Naive B cell (primary cell): ENCODE data around the gene PLSCR3. TPM values are rescaled to one million over a fixed set of nuclear protein-coding genes. Genes with fewer than 3 reads are reported as not detected.
"Not testable (repeated sequence)": the region's sequence is repeated elsewhere in the genome, so short reads cannot be mapped to it uniquely, and the experiment has no call there.

ENCODE experiments used
- ATAC-seq, 2 donors: fragments of 150-1000 bp; cut with Tn5 transposase; 2 replicates each; pipeline ENCODE4 v1.10.0; 2021; ENCODE audit warnings: low read depth in 2 of 2, mild to moderate bottlenecking in 2 of 2, moderate library complexity in 2 of 2
- DNase-seq: peaks from one replicate; pipeline ENCODE4 v3.0.0; 2022
- H3K27ac Mint-ChIP-seq, 6 donors: one replicate each; pipeline ENCODE4 v1.8.0; 2020 to 2022; ENCODE audit warnings: mild to moderate bottlenecking in 6 of 6, mixed read lengths in 6 of 6, moderate library complexity in 5 of 6, inconsistent platforms in 2 of 6
- H3K27me3 Mint-ChIP-seq, 3 donors: one replicate each; pipeline ENCODE4 v1.8.0; 2021 to 2022; ENCODE audit warnings: mixed read lengths in 3 of 3, mild to moderate bottlenecking in 1 of 3
- H3K36me3 Mint-ChIP-seq, 2 donors: one replicate each; pipeline ENCODE4 v1.8.0; 2020 to 2022; ENCODE audit warnings: mixed read lengths in 2 of 2, inconsistent platforms in 1 of 2, mild to moderate bottlenecking in 1 of 2
- H3K4me1 Mint-ChIP-seq, 3 donors: one replicate each; pipeline ENCODE4 v1.8.0; 2020 to 2022; ENCODE audit warnings: mixed read lengths in 3 of 3, inconsistent platforms in 1 of 3, mild to moderate bottlenecking in 1 of 3, moderate library complexity in 1 of 3
- H3K4me3 Mint-ChIP-seq, 8 donors: one replicate each; pipeline ENCODE4 v1.8.0; 2020 to 2022; ENCODE audit warnings: mild to moderate bottlenecking in 8 of 8, mixed read lengths in 8 of 8, moderate library complexity in 8 of 8, inconsistent platforms in 2 of 8
- H3K9me3 Mint-ChIP-seq, 7 donors: one replicate each; pipeline ENCODE4 v1.8.0; 2020 to 2022; ENCODE audit warnings: mixed read lengths in 7 of 7, mild to moderate bottlenecking in 5 of 7, inconsistent platforms in 2 of 7, moderate library complexity in 1 of 7
- polyA plus RNA-seq, 6 donors: library from polyadenylated mRNA; unstranded; fragments of 300-500 nt; fragmentation: Illumina TruSeq; gene quantifications; one replicate each; pipeline ENCODE4 v1.2.3, GENCODE V29; 2021; ENCODE audit warnings: low read depth in 6 of 6

Gene PLSCR3
- polyA plus RNA-seq, 6 donors from 2014 or later: 43.1 to 73.4 (median 59.1) TPM

GRCh38 chr17:7380321-7380720, 14.0 kb downstream of the PLSCR3 start:
- ATAC-seq: no peak
- peaks cover 0 to 6% (median 5%) of the 10 kb centered on the region in 7 donors for H3K9me3 Mint-ChIP-seq
- H3K27ac Mint-ChIP-seq: no peak overlapping the region
- no peak for DNase-seq
- peaks cover 38 to 55% (median 45%) of the 10 kb centered on the region in 3 donors for H3K27me3 Mint-ChIP-seq
- H3K4me1 Mint-ChIP-seq: peaks cover 11 to 16% (median 15%) of the 10 kb centered on the region in 3 donors
- peaks cover 3 to 8% of the 10 kb centered on the region in 2 donors for H3K36me3 Mint-ChIP-seq
- H3K4me3 Mint-ChIP-seq: peak overlapping the region in 2 of 8 donors; percentile 9 to 10

- no peak for ATAC-seq
- peaks cover 38 to 55% (median 45%) of the 10 kb centered on the region in 3 donors for H3K27me3 Mint-ChIP-seq
- H3K4me3 Mint-ChIP-seq: no peak overlapping the region
- H3K36me3 Mint-ChIP-seq: peaks cover 3 to 8% of the 10 kb centered on the region in 2 donors
- peaks cover 5 to 10% (median 7%) of the 10 kb centered on the region in 3 donors for H3K4me1 Mint-ChIP-seq
- no peak overlapping the region for H3K27ac Mint-ChIP-seq
- peaks cover 0 to 6% (median 5%) of the 10 kb centered on the region in 7 donors for H3K9me3 Mint-ChIP-seq
- no peak for DNase-seq
Observed at GRCh38 chr17:7379134-7379533, 15.2 kb downstream of the PLSCR3 start.

- peaks cover 10 to 42% (median 28%) of the 10 kb centered on the region in 3 donors for H3K27me3 Mint-ChIP-seq
- DNase-seq (no peak), ATAC-seq (no peak)
- H3K4me3 Mint-ChIP-seq: no peak overlapping the region
- no peaks in the 10 kb centered on the region for H3K4me1 Mint-ChIP-seq
- no peak overlapping the region for H3K27ac Mint-ChIP-seq
- H3K36me3 Mint-ChIP-seq: peaks cover 3 to 6% of the 10 kb centered on the region in 2 donors
- peaks cover 0 to 5% (median 4%) of the 10 kb centered on the region in 7 donors for H3K9me3 Mint-ChIP-seq
Observed at GRCh38 chr17:7374353-7374752, 20.0 kb downstream of the PLSCR3 start.

- Mint-ChIP-seq H3K27me3 (peaks cover 0 to 29% (median 19%) of the 10 kb centered on the region in 3 donors), H3K4me3 (no peak overlapping the region), H3K4me1 (peaks cover 0 to 8% (median 2%) of the 10 kb centered on the region in 3 donors), H3K9me3 (no peaks in the 10 kb centered on the region), H3K27ac (no peak overlapping the region), H3K36me3 (no peaks in the 10 kb centered on the region)
- no peak for ATAC-seq
- no peak for DNase-seq
Observed at GRCh38 chr17:7370853-7371252, 23.5 kb downstream of the PLSCR3 start.

GRCh38 chr17:7369825-7370224, 24.5 kb downstream of the PLSCR3 start:
- Mint-ChIP-seq H3K9me3 (no peaks in the 10 kb centered on the region), H3K27me3 (peaks cover 0 to 38% (median 27%) of the 10 kb centered on the region in 3 donors), H3K4me1 (peaks cover 2 to 8% (median 3%) of the 10 kb centered on the region in 3 donors), H3K36me3 (no peaks in the 10 kb centered on the region), H3K4me3 (no peak overlapping the region), H3K27ac (no peak overlapping the region)
- ATAC-seq (no peak), DNase-seq (no peak)

- not testable (repeated sequence) for H3K9me3 Mint-ChIP-seq, DNase-seq, ATAC-seq, H3K36me3 Mint-ChIP-seq, H3K27ac Mint-ChIP-seq, H3K4me1 Mint-ChIP-seq
- H3K27me3 Mint-ChIP-seq: peaks cover 0 to 38% (median 27%) of the 10 kb centered on the region in 3 donors
- peak overlapping the region in 1 of 8 donors; percentile 60 for H3K4me3 Mint-ChIP-seq
Observed at GRCh38 chr17:7368599-7368994, 25.7 kb downstream of the PLSCR3 start.

- H3K4me1 Mint-ChIP-seq: peaks cover 2 to 8% (median 3%) of the 10 kb centered on the region in 3 donors
- no peak overlapping the region for H3K4me3 Mint-ChIP-seq
- no peaks in the 10 kb centered on the region for H3K9me3 Mint-ChIP-seq
- no peak for ATAC-seq
- H3K36me3 Mint-ChIP-seq: no peaks in the 10 kb centered on the region
- no peak overlapping the region for H3K27ac Mint-ChIP-seq
- DNase-seq: no peak
- H3K27me3 Mint-ChIP-seq: peaks cover 0 to 38% (median 27%) of the 10 kb centered on the region in 3 donors
Observed at GRCh38 chr17:7367918-7368598, 26.3 kb downstream of the PLSCR3 start.

GRCh38 chr17:7367083-7367482, 27.2 kb downstream of the PLSCR3 start:
- Mint-ChIP-seq H3K27me3 (peaks cover 0 to 37% (median 27%) of the 10 kb centered on the region in 3 donors), H3K27ac (no peak overlapping the region), H3K9me3 (no peaks in the 10 kb centered on the region), H3K4me3 (no peak overlapping the region), H3K4me1 (peaks cover 2 to 8% (median 3%) of the 10 kb centered on the region in 3 donors), H3K36me3 (no peaks in the 10 kb centered on the region)
- DNase-seq (no peak), ATAC-seq (no peak)

- not testable (repeated sequence) for H3K36me3 Mint-ChIP-seq, H3K27ac Mint-ChIP-seq, H3K4me3 Mint-ChIP-seq, H3K4me1 Mint-ChIP-seq, ATAC-seq, DNase-seq, H3K9me3 Mint-ChIP-seq
- peaks cover 0 to 42% (median 26%) of the 10 kb centered on the region in 3 donors for H3K27me3 Mint-ChIP-seq
Observed at GRCh38 chr17:7365963-7366362, 28.4 kb downstream of the PLSCR3 start.

- H3K9me3 Mint-ChIP-seq: no peaks in the 10 kb centered on the region
- peaks cover 0 to 3% (median 2%) of the 10 kb centered on the region in 3 donors for H3K4me1 Mint-ChIP-seq
- ATAC-seq (no peak), DNase-seq (no peak)
- peaks cover 3 to 29% (median 8%) of the 10 kb centered on the region in 3 donors for H3K27me3 Mint-ChIP-seq
- H3K4me3 Mint-ChIP-seq: no peak overlapping the region
- H3K36me3 Mint-ChIP-seq: no peaks in the 10 kb centered on the region
- H3K27ac Mint-ChIP-seq: no peak overlapping the region
Observed at GRCh38 chr17:7363311-7363710, 31.0 kb downstream of the PLSCR3 start.

- ATAC-seq (no peak), DNase-seq (no peak)
- Mint-ChIP-seq H3K27ac (no peak overlapping the region), H3K36me3 (no peaks in the 10 kb centered on the region), H3K9me3 (no peaks in the 10 kb centered on the region), H3K4me3 (peak overlapping the region in 2 of 8 donors; percentile 6 to 25), H3K4me1 (peaks cover 0 to 3% (median 0%) of the 10 kb centered on the region in 3 donors), H3K27me3 (peaks cover 3 to 29% (median 8%) of the 10 kb centered on the region in 3 donors)
Observed at GRCh38 chr17:7361906-7362305, 32.4 kb downstream of the PLSCR3 start.

- Mint-ChIP-seq H3K27me3 (peaks cover 0 to 19% (median 3%) of the 10 kb centered on the region in 3 donors), H3K9me3 (no peaks in the 10 kb centered on the region), H3K4me3 (no peak overlapping the region), H3K36me3 (no peaks in the 10 kb centered on the region), H3K27ac (no peak overlapping the region), H3K4me1 (peaks cover 24 to 28% (median 26%) of the 10 kb centered on the region in 3 donors)
- DNase-seq: no peak
- no peak for ATAC-seq
Observed at GRCh38 chr17:7357381-7357780, 36.9 kb downstream of the PLSCR3 start.

- Mint-ChIP-seq H3K4me3 (peak overlapping the region in 1 of 8 donors; percentile 54), H3K4me1 (peaks cover 26 to 30% (median 27%) of the 10 kb centered on the region in 3 donors), H3K36me3 (no peaks in the 10 kb centered on the region), H3K27ac (peak overlapping the region in 1 of 6 donors; percentile 47), H3K9me3 (no peaks in the 10 kb centered on the region), H3K27me3 (peaks cover 0 to 14% (median 3%) of the 10 kb centered on the region in 3 donors)
- ATAC-seq: no peak
- DNase-seq: no peak
Observed at GRCh38 chr17:7356756-7357155, 37.6 kb downstream of the PLSCR3 start.

GRCh38 chr17:7356072-7356549, 38.2 kb downstream of the PLSCR3 start:
- peaks cover 0 to 8% (median 3%) of the 10 kb centered on the region in 3 donors for H3K27me3 Mint-ChIP-seq
- peak overlapping the region in 2 of 8 donors; percentile 32 to 61 for H3K4me3 Mint-ChIP-seq
- peak overlapping the region in 2 of 6 donors; percentile 26 to 81 for H3K27ac Mint-ChIP-seq
- ATAC-seq (peak; percentile 64 to 75), DNase-seq (peak; percentile 82)
- no peaks in the 10 kb centered on the region for H3K36me3 Mint-ChIP-seq
- H3K4me1 Mint-ChIP-seq: peaks cover 28 to 34% (median 31%) of the 10 kb centered on the region in 3 donors
- H3K9me3 Mint-ChIP-seq: no peaks in the 10 kb centered on the region
